Ectodermal cell (in vitro differentiated cells): Measurements from ENCODE around the gene GNA15.

ENCODE experiments used
- H3K27ac ChIP-seq: 2 replicates; pipeline ENCODE4 v1.7.0; 2013; ENCODE audit warnings: mild to moderate bottlenecking, low read depth, low read length; ENCODE audit not compliant: insufficient read depth, poor library complexity, severe bottlenecking
- H3K27me3 ChIP-seq: 2 replicates; pipeline ENCODE4 v1.7.0; 2013; ENCODE audit warnings: mild to moderate bottlenecking, low read length; ENCODE audit not compliant: insufficient read depth, control insufficient read depth, poor library complexity, severe bottlenecking
- H3K36me3 ChIP-seq: one replicate; pipeline ENCODE4 v1.7.0; 2013; ENCODE audit warnings: low read length; ENCODE audit not compliant: control insufficient read depth, insufficient read depth
- H3K4me1 ChIP-seq: one replicate; pipeline ENCODE4 v1.7.0; 2013; ENCODE audit warnings: low read length; ENCODE audit not compliant: control insufficient read depth, insufficient read depth
- H3K4me3 ChIP-seq: 2 replicates; pipeline ENCODE4 v1.7.0; 2013; ENCODE audit warnings: low read depth, low read length, control low read depth; ENCODE audit not compliant: insufficient read depth
- H3K9me3 ChIP-seq: 2 replicates; pipeline ENCODE4 v1.7.0; 2013; ENCODE audit warnings: mild to moderate bottlenecking, low read length, moderate library complexity; ENCODE audit not compliant: control insufficient read depth
- WGBS, 2 experiments: methylation state at CpG; one replicate each; pipeline ENCODE4 v1.1.7; 2013; ENCODE audit warnings: missing lambda C conversion rate in 2 of 2; 5-methylcytosine and 5-hydroxymethylcytosine counted together

Gene GNA15

GRCh38 chr19:3121821-3122511, 13.9 kb upstream of the GNA15 start:
- WGBS, 2 experiments, result 96% methylated on average over 40 of the region's 40 CpGs
- no peaks in the 10 kb centered on the region for H3K4me1 ChIP-seq
- H3K36me3 ChIP-seq, result no peaks in the 10 kb centered on the region
- no peak overlapping the region for H3K27ac ChIP-seq
- H3K9me3 ChIP-seq, result no peaks in the 10 kb centered on the region
- H3K4me3 ChIP-seq, result no peak overlapping the region
- H3K27me3 ChIP-seq, result no peaks in the 10 kb centered on the region

GRCh38 chr19:3122512-3122870, 13.3 kb upstream of the GNA15 start:
- H3K4me1 ChIP-seq, result no peaks in the 10 kb centered on the region
- no peaks in the 10 kb centered on the region for H3K9me3 ChIP-seq
- H3K27me3 ChIP-seq, result no peaks in the 10 kb centered on the region
- no peak overlapping the region for H3K4me3 ChIP-seq
- no peaks in the 10 kb centered on the region for H3K36me3 ChIP-seq
- 92 to 93% methylated on average over 22 of the region's 22 CpGs for WGBS, 2 experiments
- no peak overlapping the region for H3K27ac ChIP-seq

- Histone ChIP-seq H3K4me3 (no peak overlapping the region), H3K9me3 (no peaks in the 10 kb centered on the region), H3K36me3 (no peaks in the 10 kb centered on the region), H3K27me3 (no peaks in the 10 kb centered on the region), H3K27ac (no peak overlapping the region), H3K4me1 (no peaks in the 10 kb centered on the region)
- WGBS, 2 experiments, result 95% methylated on average over 29 of the region's 29 CpGs
These were observed 12.6 kb upstream of the GNA15 start for GRCh38 chr19:3123088-3123721.

GRCh38 chr19:3123956-3124355, 11.9 kb upstream of the GNA15 start:
- 88 to 92% methylated on average over 8 of the region's 8 CpGs for WGBS, 2 experiments
- H3K27me3 ChIP-seq, result no peaks in the 10 kb centered on the region

GRCh38 chr19:3124630-3125029, 11.2 kb upstream of the GNA15 start:
- Histone ChIP-seq H3K4me1 (no peaks in the 10 kb centered on the region), H3K36me3 (no peaks in the 10 kb centered on the region), H3K27me3 (no peaks in the 10 kb centered on the region), H3K9me3 (no peaks in the 10 kb centered on the region), H3K27ac (no peak overlapping the region), H3K4me3 (no peak overlapping the region)
- WGBS, 2 experiments, result 87 to 92% methylated on average over 16 of the region's 16 CpGs

More at GRCh38 chr19:3123956-3124355, 11.9 kb upstream of the GNA15 start:
- no peaks in the 10 kb centered on the region for H3K4me1 ChIP-seq
- no peak overlapping the region for H3K4me3 ChIP-seq
- no peaks in the 10 kb centered on the region for H3K9me3 ChIP-seq
- H3K27ac ChIP-seq, result no peak overlapping the region
- no peaks in the 10 kb centered on the region for H3K36me3 ChIP-seq

- H3K4me3 ChIP-seq, result no peak overlapping the region
- 18 to 23% methylated on average over 14 of the region's 14 CpGs for WGBS, 2 experiments
These were observed 9.8 kb upstream of the GNA15 start for GRCh38 chr19:3125900-3126524.

GRCh38 chr19:3129112-3129511, 6.7 kb upstream of the GNA15 start:
- H3K36me3 ChIP-seq, result no peaks in the 10 kb centered on the region
- H3K27me3 ChIP-seq, result no peaks in the 10 kb centered on the region
- H3K4me1 ChIP-seq, result no peaks in the 10 kb centered on the region
- H3K4me3 ChIP-seq, result no peak overlapping the region
- WGBS, 2 experiments, result no CpG with 5 or more reads among the region's 1 CpG
- no peaks in the 10 kb centered on the region for H3K9me3 ChIP-seq
- no peak overlapping the region for H3K27ac ChIP-seq

More at GRCh38 chr19:3125900-3126524, 9.8 kb upstream of the GNA15 start:
- H3K27ac ChIP-seq, result no peak overlapping the region
- no peaks in the 10 kb centered on the region for H3K9me3 ChIP-seq
- H3K36me3 ChIP-seq, result no peaks in the 10 kb centered on the region
- no peaks in the 10 kb centered on the region for H3K4me1 ChIP-seq
- no peaks in the 10 kb centered on the region for H3K27me3 ChIP-seq

- no peak overlapping the region for H3K4me3 ChIP-seq
- H3K4me1 ChIP-seq, result no peaks in the 10 kb centered on the region
- WGBS, 2 experiments, result 97% methylated on average over 24 of the region's 24 CpGs
- no peaks in the 10 kb centered on the region for H3K27me3 ChIP-seq
- H3K27ac ChIP-seq, result no peak overlapping the region
- no peaks in the 10 kb centered on the region for H3K9me3 ChIP-seq
- H3K36me3 ChIP-seq, result no peaks in the 10 kb centered on the region
These were observed 4.7 kb upstream of the GNA15 start for GRCh38 chr19:3131168-3131567.

- no peak overlapping the region for H3K27ac ChIP-seq
These were observed 2.7 kb upstream of the GNA15 start for GRCh38 chr19:3132971-3133792.

GRCh38 chr19:3133793-3134116, 2.1 kb upstream of the GNA15 start:
- WGBS, 2 experiments, result 80 to 88% methylated on average over 4 of the region's 4 CpGs
- Histone ChIP-seq H3K4me1 (no peaks in the 10 kb centered on the region), H3K27ac (no peak overlapping the region), H3K27me3 (no peaks in the 10 kb centered on the region), H3K9me3 (no peaks in the 10 kb centered on the region), H3K36me3 (no peaks in the 10 kb centered on the region), H3K4me3 (no peak overlapping the region)

More at GRCh38 chr19:3132971-3133792, 2.7 kb upstream of the GNA15 start:
- H3K4me3 ChIP-seq, result no peak overlapping the region
- H3K27me3 ChIP-seq, result no peaks in the 10 kb centered on the region
- H3K36me3 ChIP-seq, result no peaks in the 10 kb centered on the region
- no peaks in the 10 kb centered on the region for H3K9me3 ChIP-seq
- 75 to 76% methylated on average over 24 of the region's 24 CpGs for WGBS, 2 experiments
- H3K4me1 ChIP-seq, result no peaks in the 10 kb centered on the region
